ENCODE results near the gene INPP5A.

INPP5A gene

DNA sequence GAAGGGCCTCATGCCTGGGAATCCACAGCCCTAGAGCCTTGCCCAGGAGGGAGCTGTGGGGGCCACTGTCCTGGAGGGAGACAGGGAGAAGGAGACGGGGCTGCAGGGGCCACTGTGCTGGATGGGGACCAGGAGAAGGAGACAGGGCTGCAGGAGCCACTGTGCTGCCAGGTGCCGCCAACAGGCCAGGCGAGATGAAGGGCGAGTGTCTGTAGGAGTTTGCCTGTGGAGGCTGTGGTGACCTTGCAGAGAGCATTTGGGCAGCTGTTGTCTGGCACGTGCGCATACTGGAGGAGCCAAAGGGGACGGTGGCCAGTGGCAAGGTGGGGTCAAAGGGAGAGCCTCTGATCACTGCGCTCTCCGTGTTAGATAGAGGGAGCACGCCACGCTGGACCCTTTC lies 169.1 kb downstream of the INPP5A start:
- no peak overlapping the region for H3K27ac Mint-ChIP-seq
- TF ChIP-seq, protein P1, sequence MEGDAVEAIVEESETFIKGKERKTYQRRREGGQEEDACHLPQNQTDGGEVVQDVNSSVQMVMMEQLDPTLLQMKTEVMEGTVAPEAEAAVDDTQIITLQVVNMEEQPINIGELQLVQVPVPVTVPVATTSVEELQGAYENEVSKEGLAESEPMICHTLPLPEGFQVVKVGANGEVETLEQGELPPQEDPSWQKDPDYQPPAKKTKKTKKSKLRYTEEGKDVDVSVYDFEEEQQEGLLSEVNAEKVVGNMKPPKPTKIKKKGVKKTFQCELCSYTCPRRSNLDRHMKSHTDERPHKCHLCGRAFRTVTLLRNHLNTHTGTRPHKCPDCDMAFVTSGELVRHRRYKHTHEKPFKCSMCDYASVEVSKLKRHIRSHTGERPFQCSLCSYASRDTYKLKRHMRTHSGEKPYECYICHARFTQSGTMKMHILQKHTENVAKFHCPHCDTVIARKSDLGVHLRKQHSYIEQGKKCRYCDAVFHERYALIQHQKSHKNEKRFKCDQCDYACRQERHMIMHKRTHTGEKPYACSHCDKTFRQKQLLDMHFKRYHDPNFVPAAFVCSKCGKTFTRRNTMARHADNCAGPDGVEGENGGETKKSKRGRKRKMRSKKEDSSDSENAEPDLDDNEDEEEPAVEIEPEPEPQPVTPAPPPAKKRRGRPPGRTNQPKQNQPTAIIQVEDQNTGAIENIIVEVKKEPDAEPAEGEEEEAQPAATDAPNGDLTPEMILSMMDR (IDR thresholded peaks at IDR 0.05; ENCODE audit: unreplicated experiment in 3 of 3) = no peak
- H3K9me3 Mint-ChIP-seq = peaks cover 17% of the 10 kb centered on the region
- H3K36me3 Mint-ChIP-seq (ENCODE audit: low read depth) = peaks cover 69% of the 10 kb centered on the region
- no peaks in the 10 kb centered on the region for H3K4me1 Mint-ChIP-seq
- peaks cover 7% of the 10 kb centered on the region for H3K27me3 Mint-ChIP-seq (ENCODE audit: low read depth)
- H3K4me3 Mint-ChIP-seq = no peak overlapping the region

DNA sequence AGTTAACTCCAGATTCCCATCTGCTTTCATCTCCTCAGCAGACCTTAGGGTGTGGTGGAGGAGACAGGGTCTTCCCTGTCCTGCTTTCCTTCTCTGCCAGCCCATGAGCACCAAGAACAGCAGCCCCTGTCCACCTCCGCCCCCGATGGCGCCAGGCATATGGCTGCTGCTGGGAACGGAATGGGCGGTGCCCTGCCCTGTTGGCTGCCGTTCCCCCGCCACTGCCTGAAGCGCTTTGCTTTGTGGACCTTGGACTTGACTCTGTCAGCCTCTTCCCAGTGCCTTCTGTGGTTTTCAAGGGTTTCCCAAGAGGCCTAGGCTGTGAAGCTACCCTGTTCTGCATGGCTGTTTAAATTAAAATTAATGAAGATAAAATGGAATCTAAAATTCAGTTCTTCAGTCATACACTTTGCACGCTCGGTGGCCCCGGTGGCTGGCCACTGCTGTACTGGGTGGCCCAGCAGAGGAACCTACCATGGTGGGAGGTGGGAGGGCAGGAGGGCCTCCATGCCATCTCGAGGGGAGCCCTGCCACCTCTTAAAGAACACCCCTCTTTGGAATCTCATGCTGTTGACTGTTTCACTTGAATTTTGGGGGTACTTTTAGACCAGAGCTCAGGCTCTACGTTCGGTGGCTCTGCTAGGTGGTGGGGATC lies 169.7 kb downstream of the INPP5A start:
- Mint-ChIP-seq H3K4me1 (no peaks in the 10 kb centered on the region), H3K27ac (no peak overlapping the region), H3K9me3 (peaks cover 17% of the 10 kb centered on the region), H3K36me3 (ENCODE audit: low read depth) (peaks cover 73% of the 10 kb centered on the region), H3K27me3 (ENCODE audit: low read depth) (peaks cover 10% of the 10 kb centered on the region), H3K4me3 (no peak overlapping the region)
- TF ChIP-seq, protein P1 (IDR thresholded peaks at IDR 0.05; ENCODE audit: unreplicated experiment in 3 of 3) = no peak

DNA sequence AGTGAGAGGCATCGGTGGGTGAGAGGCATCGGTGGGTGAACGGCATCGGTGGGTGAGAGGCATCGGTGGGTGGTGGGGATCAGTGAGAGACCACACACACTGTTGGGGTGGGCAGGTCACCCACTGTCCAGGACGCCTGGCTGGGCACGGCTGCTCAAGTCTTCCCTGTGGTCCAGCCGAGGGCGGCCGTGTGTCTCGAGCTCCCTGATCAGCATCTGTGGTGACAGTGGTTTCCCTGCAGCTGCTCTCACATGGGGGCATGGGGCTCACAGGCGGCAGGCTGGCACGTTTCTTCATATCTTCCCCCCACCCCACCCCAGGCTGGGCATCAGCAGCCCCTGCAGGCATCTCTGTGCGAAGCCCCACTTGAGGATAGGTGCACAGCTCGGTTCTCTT lies 170.2 kb downstream of the INPP5A start:
- Mint-ChIP-seq H3K27ac (no peak overlapping the region), H3K36me3 (ENCODE audit: low read depth) (peaks cover 73% of the 10 kb centered on the region), H3K27me3 (ENCODE audit: low read depth) (peaks cover 15% of the 10 kb centered on the region), H3K4me1 (no peaks in the 10 kb centered on the region), H3K4me3 (no peak overlapping the region), H3K9me3 (peaks cover 17% of the 10 kb centered on the region)
- TF ChIP-seq, protein P1 (IDR thresholded peaks at IDR 0.05; ENCODE audit: unreplicated experiment in 3 of 3) = no peak

DNA sequence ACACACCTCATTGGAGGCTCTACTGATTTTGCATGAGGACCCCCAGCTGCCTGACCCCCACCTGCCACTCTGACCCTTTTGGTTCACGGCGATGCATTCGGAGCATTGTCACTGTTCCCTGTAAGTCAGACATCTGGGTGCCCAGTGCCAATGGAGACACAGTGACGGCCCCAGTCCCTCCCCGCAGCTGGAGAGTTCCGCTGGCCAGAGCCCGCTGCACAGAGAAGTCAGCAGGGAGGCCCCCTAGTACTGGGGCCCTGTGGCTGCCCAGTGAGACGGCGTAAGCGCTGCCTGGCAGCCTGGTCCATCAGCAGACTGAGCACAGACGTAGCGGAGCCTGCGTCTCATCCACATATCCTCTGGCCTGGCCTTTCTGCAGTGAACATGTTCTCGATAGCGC lies 170.9 kb downstream of the INPP5A start:
- Mint-ChIP-seq H3K4me3 (no peak overlapping the region), H3K36me3 (ENCODE audit: low read depth) (peaks cover 72% of the 10 kb centered on the region), H3K4me1 (no peaks in the 10 kb centered on the region), H3K27ac (no peak overlapping the region), H3K9me3 (peaks cover 17% of the 10 kb centered on the region), H3K27me3 (ENCODE audit: low read depth) (peaks cover 20% of the 10 kb centered on the region)
- TF ChIP-seq, protein P1 (IDR thresholded peaks at IDR 0.05; ENCODE audit: unreplicated experiment in 3 of 3) = no peak

DNA sequence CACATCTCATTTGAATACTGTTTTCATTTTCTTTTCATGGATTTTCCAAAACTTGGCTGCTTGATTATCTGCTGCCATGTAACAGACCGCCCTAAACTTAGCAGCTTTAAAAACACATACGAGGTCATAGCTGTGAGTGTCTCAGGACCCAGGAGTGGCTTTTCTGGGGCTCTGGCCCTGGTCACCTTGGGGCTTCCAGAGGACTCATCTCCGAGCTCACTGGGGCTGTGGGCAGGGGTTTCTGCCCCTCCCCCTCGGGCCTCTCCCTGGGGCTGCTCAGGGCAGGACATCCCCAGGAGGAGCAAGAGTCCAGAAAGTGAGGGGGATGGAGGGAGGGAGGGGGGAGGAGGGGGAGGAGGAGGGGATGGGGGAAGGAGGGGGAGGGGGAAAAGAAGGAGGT lies 171.3 kb downstream of the INPP5A start:
- H3K4me1 Mint-ChIP-seq = no peaks in the 10 kb centered on the region
- H3K9me3 Mint-ChIP-seq = peaks cover 17% of the 10 kb centered on the region
- TF ChIP-seq, protein P1 (IDR thresholded peaks at IDR 0.05; ENCODE audit: unreplicated experiment in 3 of 3) = no peak
- no peak overlapping the region for H3K27ac Mint-ChIP-seq
- H3K27me3 Mint-ChIP-seq (ENCODE audit: low read depth) = peaks cover 20% of the 10 kb centered on the region
- H3K4me3 Mint-ChIP-seq = no peak overlapping the region
- peaks cover 67% of the 10 kb centered on the region for H3K36me3 Mint-ChIP-seq (ENCODE audit: low read depth)

DNA sequence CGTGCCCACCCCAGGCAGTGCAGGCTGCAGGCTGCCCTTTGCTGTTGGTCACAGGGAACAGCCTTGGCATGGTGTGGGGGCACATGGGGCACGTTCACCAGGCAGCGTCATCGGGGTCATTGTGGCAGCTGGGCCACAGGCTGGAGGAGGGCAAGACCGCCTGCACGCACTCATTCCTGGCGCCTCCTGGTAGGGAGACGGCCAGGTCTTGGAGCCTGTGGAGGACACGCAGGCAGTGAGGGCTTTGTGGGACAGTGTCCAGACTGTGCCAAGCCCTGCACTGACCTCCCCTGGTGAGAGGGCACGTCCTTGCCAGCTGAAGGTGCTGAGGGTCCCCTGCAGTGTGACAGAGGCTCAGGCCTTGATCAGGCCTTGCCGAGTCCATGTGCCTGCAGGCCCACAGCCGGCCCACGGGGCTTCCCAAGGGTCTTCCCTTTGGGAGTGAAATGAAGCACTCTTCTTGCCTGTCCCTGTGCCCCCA lies 171.9 kb downstream of the INPP5A start:
- peaks cover 20% of the 10 kb centered on the region for H3K27me3 Mint-ChIP-seq (ENCODE audit: low read depth)
- TF ChIP-seq, protein P1 (IDR thresholded peaks at IDR 0.05; ENCODE audit: unreplicated experiment in 3 of 3) = no peak
- H3K9me3 Mint-ChIP-seq = peaks cover 17% of the 10 kb centered on the region
- peaks cover 67% of the 10 kb centered on the region for H3K36me3 Mint-ChIP-seq (ENCODE audit: low read depth)
- H3K4me3 Mint-ChIP-seq = no peak overlapping the region
- no peaks in the 10 kb centered on the region for H3K4me1 Mint-ChIP-seq
- H3K27ac Mint-ChIP-seq = no peak overlapping the region

Data from nephron (organoid).